HG02759 (cell line): ENCODE measurements around the gene TXNDC9.
"Not testable (repeated sequence)": the region's sequence is repeated elsewhere in the genome, so short reads cannot be mapped to it uniquely, and the experiment has no call there.

Source experiments
- ATAC-seq: cut with Tn5 transposase; IDR thresholded peaks from one replicate; pipeline ENCODE4 v1.9.1; 2021; ENCODE audit warnings: mild to moderate bottlenecking, moderate library complexity; ENCODE audit not compliant: unreplicated experiment

Gene TXNDC9

GRCh38 chr2:99335911-99336803, at the start of gene TXNDC9:
TXNDC9 (minus strand) TSS chr2:99336333; CDS start chr2:99333210, 3,123 bp downstream.
- peak; percentile 79 for ATAC-seq

GRCh38 chr2:99382143-99382542, 46.0 kb upstream of the TXNDC9 start:
- ATAC-seq = no peak

GRCh38 chr2:99380376-99381010, 44.4 kb upstream of the TXNDC9 start:
- ATAC-seq = peak; percentile 74

GRCh38 chr2:99377879-99378278, 41.7 kb upstream of the TXNDC9 start:
- ATAC-seq = no peak

GRCh38 chr2:99376254-99376864, 40.2 kb upstream of the TXNDC9 start:
- ATAC-seq = no peak

GRCh38 chr2:99374747-99375146, 38.6 kb upstream of the TXNDC9 start:
- no peak for ATAC-seq

GRCh38 chr2:99373144-99373543, 37.0 kb upstream of the TXNDC9 start:
- no peak for ATAC-seq

- ATAC-seq = not testable (repeated sequence)
Observed at GRCh38 chr2:99368854-99369253, 32.7 kb upstream of the TXNDC9 start.

- no peak for ATAC-seq
Observed at GRCh38 chr2:99365661-99366060, 29.5 kb upstream of the TXNDC9 start.

GRCh38 chr2:99356853-99357252, 20.7 kb upstream of the TXNDC9 start:
- no peak for ATAC-seq

GRCh38 chr2:99354825-99355224, 18.7 kb upstream of the TXNDC9 start:
- ATAC-seq = not testable (repeated sequence)

GRCh38 chr2:99354070-99354469, 17.9 kb upstream of the TXNDC9 start:
- ATAC-seq = no peak

- no peak for ATAC-seq
Observed at GRCh38 chr2:99350194-99350593, 14.1 kb upstream of the TXNDC9 start.

- no peak for ATAC-seq
Observed at GRCh38 chr2:99348173-99348572, 12.0 kb upstream of the TXNDC9 start.

- no peak for ATAC-seq
Observed at GRCh38 chr2:99346218-99346617, 10.1 kb upstream of the TXNDC9 start.

- not testable (repeated sequence) for ATAC-seq
Observed at GRCh38 chr2:99345446-99345845, 9.3 kb upstream of the TXNDC9 start.

GRCh38 chr2:99342536-99342935, 6.4 kb upstream of the TXNDC9 start:
- no peak for ATAC-seq

- ATAC-seq = no peak
Observed at GRCh38 chr2:99340669-99341236, 4.6 kb upstream of the TXNDC9 start.

GRCh38 chr2:99338029-99338585, 2.0 kb upstream of the TXNDC9 start:
- ATAC-seq = no peak

- peak; percentile 71 for ATAC-seq
Observed at GRCh38 chr2:99337113-99338028, 1.2 kb upstream of the TXNDC9 start, which contains the start of gene EIF5B. EIF5B (plus strand) TSS chr2:99337389; CDS start chr2:99337555, 166 bp downstream.
